WTC11 (cell line): ENCODE results near the gene TMPRSS3.

Experiments
- CTCF ChIP-seq: fragments of 200-600 bp; IDR thresholded peaks from 2 replicates; pipeline ENCODE4 v1.8.0; 2022; ENCODE audit warnings: antibody characterized with exemption
- SMAD3 ChIP-seq: sonication (generic); formaldehyde crosslinking; IDR thresholded peaks from 2 replicates; pipeline ENCODE4 v1.8.0; 2022; ENCODE audit warnings: missing genetic modification reagents, mild to moderate bottlenecking, borderline replicate concordance
- SMAD4 ChIP-seq: sonication (generic); formaldehyde crosslinking; IDR thresholded peaks from 2 replicates; pipeline ENCODE4 v1.8.0; 2022; ENCODE audit warnings: mild to moderate bottlenecking, missing genetic modification reagents
- TEAD4 ChIP-seq: sonication (generic); formaldehyde crosslinking; IDR thresholded peaks from 2 replicates; pipeline ENCODE4 v1.8.0; 2022; ENCODE audit warnings: mild to moderate bottlenecking, missing genetic modification reagents

GRCh38 chr21:42386034-42386591, 9.7 kb downstream of the TMPRSS3 start:
- TF ChIP-seq CTCF (no peak), SMAD3 (CRISPR knock-in tag) (no peak), SMAD4 (no peak), TEAD4 (CRISPR knock-in tag) (no peak)
